Measurements from ENCODE around the gene CKB.

CKB gene

GRCh38 chr14:103483600-103483999 is 39.0 kb downstream of the CKB start:
- no peak for DNase-seq

- no peak for DNase-seq
Measured at GRCh38 chr14:103480595-103480994, 42.0 kb downstream of the CKB start.

DNA sequence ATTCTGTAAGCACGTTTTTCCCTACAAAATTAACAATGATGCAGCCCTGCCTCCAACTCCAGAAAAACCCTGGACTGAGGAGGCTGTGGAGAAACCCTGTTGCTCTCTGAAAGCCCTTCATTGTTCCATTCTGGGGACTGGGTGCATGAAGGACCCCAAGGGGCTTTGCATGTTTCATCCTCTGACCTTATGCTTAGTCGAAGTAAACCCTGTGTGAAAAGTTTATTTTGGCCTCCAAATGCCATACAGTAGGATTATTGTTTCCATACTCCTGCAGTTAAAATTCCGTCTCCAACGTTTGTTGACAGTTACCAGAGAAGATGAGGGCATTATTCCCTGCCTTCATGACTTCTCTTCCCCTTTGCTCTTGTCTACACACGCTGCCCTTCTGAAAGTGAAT is 46.0 kb downstream of the CKB start:
- no peak for DNase-seq

DNA sequence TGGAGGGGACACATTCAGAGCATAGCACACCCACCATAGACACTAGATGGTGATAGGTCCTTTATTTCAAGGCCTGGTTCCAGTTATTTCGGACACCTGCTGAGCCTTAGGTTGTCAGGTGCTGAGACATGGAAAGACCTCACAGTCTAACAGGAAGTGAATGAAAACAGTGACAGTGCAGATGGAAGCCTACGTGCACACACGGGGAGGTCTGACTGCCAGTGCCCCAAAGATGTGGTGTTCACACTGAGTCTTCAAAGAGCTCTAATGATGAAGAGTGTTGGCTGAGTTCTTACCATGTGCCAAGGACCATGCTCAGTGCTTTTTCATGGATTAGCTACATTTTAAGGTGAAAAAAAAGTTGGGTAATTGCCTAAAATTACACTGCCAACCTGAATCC is 46.6 kb downstream of the CKB start:
- no peak for DNase-seq

DNA sequence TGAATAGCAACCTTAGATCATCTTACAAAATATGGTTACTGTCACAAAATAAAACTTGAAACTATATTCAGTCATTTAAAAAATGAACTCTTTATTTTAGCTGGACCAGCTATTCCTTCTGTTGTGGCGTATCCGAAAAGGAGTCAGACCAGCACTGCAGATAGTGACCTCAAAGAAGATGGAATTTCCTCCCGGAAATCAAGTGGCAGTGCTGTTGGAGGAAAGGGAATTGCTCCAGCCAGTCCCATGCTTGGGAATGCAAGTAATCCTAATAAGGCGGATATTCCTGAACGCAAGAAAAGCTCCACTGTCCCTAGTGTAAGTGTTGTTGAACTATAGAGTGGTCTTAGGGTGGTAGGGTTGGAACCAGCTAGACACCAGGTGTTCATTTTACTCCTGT is 47.7 kb downstream of the CKB start:
- DNase-seq = no peak

- DNase-seq = no peak
Measured at GRCh38 chr14:103472939-103473338, 49.7 kb downstream of the CKB start.

Measured in activated naive CD4-positive, alpha-beta T cell treated with anti-CD3 and anti-CD28 coated beads, Interleukin-2, amount 50 U/mL, for 16 hours (primary cell).